ENCODE results near the gene KCNAB1. TPM values are rescaled to one million over a fixed set of nuclear protein-coding genes. Genes with fewer than 3 reads are reported as not detected.

KCNAB1 gene
- polyA plus RNA-seq, 1 donor (not counting 4 experiments of a cell fraction or from before 2014, with no cell fraction given), result 0.03 TPM

DNA sequence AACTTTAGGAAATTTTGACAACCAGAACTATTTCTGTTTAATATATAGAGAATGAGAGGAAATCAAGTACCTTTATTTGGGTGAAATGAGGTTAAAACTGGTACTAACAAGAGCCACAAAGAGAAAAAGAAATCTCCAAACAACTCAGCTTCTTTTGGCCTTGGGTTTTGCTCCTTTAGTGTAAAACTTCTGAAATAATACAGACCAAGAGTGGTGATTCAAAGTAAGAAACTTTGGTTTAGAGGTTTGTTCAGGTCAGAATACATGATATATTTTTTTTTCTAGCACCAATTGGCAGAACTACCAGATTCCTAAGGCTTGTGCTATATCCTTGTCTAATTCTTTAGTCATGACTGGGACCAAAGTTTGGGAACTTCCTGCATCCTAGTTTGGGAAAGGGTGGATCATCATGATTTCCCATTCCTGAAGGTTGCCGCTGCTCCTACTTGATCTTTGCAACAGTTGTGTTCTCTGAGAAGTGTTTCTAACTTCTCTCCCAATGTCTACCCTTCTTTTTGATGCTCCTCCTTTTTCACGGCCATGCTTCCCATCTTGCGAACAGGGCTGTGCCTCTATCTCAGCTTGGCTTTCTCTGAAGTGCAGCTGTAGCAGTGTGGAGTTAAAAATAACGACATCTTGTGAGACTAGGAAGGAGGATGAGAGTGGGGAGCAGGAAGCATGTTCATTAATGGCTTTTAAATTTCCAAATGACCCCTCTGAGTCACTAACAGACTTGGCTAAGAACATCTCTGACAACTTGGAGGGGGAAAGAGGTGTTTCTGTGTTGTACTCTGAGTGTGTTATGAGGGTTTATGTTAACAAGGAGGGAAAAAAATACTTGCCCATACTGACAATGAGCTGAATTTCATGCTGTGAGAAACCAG is 87.7 kb downstream of the KCNAB1 start:
- H2AFZ ChIP-seq (ENCODE audit: control insufficient read depth, low read length), result no peak overlapping the region
- dilution Hi-C loops (cut with MboI; ENCODE audit: extremely low pct_ligation_motif_present, low sequenced_read_pairs), result no loop called here
- TF ChIP-seq EZH2 (IDR thresholded peaks at IDR 0.05; ENCODE audit: low read length), result no peak
- H3K27ac ChIP-seq (ENCODE audit: control insufficient read depth, insufficient read depth, low read length), result no peak overlapping the region
- H3K9me1 ChIP-seq (ENCODE audit: control insufficient read depth, extremely low read depth, insufficient read depth, low read length), result no peaks in the 10 kb centered on the region
- no peak overlapping the region for H3K4me2 ChIP-seq (ENCODE audit: control insufficient read depth, extremely low read depth, insufficient read depth, low read depth, low read length)
- H3K9me3 ChIP-seq (ENCODE audit: control insufficient read depth, low read depth, low read length), result no peaks in the 10 kb centered on the region
- H3K27me3 ChIP-seq (ENCODE audit: control insufficient read depth, extremely low read depth, insufficient read depth, low read length), result no peaks in the 10 kb centered on the region
- DNase-seq (ENCODE audit: low read depth, low spot score) (no peak), FAIRE-seq (peak; percentile 53)
- H3K4me3 ChIP-seq (ENCODE audit: control insufficient read depth in 2 of 3, extremely low read depth in 1 of 3, insufficient read depth in 2 of 3, low read depth in 1 of 3, low read length in 3 of 3), result no peak overlapping the region
- no peak overlapping the region for H3K9ac ChIP-seq (ENCODE audit: control insufficient read depth, extremely low read depth, insufficient read depth, low read length)
- no peaks in the 10 kb centered on the region for H4K20me1 ChIP-seq (ENCODE audit: control insufficient read depth, extremely low read depth, insufficient read depth, low read length)
- H3K36me3 ChIP-seq (ENCODE audit: control insufficient read depth in 2 of 2, extremely low read depth in 1 of 2, insufficient read depth in 2 of 2, low read length in 2 of 2), result no peaks in the 10 kb centered on the region
- H3K4me1 ChIP-seq (ENCODE audit: control insufficient read depth, extremely low read depth, insufficient read depth, low read length), result peaks cover 13% of the 10 kb centered on the region
- no peaks in the 10 kb centered on the region for H3K79me2 ChIP-seq (ENCODE audit: control insufficient read depth, insufficient read depth, low read length)

DNA sequence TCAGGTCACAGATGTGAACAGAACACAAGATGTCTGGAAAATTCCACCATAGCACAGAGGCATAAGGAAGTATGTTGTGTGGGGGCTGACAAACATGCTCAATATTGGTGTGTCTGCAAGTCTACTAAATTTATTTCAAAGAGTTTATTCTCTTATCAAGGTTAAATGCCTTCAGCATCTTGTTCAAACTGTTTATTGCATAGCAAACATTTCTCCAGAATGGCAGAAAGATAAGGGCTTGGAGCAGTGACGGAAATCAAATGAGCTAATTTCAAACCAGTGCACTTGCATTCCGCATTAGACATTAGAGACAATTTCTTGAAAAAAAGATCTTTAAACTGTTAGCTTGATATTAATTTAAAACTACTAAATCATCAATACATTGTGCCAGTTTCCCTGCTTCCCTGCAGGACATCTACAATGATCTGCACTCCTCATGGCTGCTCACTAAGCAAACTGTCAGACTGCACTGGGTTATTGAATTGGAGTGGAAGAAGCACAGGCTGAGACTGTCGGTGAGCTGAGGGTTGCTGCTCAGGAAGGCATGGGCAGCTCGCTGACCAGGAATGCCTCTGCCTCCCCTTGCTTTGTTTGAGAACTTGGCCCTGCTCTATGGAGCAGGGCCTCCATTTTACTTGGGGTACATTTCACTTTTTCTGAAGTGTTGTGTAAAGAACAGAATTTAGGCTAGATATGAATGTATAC is 89.4 kb downstream of the KCNAB1 start:
- no peak overlapping the region for H3K4me2 ChIP-seq (ENCODE audit: control insufficient read depth, extremely low read depth, insufficient read depth, low read depth, low read length)
- H3K4me3 ChIP-seq (ENCODE audit: control insufficient read depth in 2 of 3, extremely low read depth in 1 of 3, insufficient read depth in 2 of 3, low read depth in 1 of 3, low read length in 3 of 3), result no peak overlapping the region
- TF ChIP-seq, protein P1, sequence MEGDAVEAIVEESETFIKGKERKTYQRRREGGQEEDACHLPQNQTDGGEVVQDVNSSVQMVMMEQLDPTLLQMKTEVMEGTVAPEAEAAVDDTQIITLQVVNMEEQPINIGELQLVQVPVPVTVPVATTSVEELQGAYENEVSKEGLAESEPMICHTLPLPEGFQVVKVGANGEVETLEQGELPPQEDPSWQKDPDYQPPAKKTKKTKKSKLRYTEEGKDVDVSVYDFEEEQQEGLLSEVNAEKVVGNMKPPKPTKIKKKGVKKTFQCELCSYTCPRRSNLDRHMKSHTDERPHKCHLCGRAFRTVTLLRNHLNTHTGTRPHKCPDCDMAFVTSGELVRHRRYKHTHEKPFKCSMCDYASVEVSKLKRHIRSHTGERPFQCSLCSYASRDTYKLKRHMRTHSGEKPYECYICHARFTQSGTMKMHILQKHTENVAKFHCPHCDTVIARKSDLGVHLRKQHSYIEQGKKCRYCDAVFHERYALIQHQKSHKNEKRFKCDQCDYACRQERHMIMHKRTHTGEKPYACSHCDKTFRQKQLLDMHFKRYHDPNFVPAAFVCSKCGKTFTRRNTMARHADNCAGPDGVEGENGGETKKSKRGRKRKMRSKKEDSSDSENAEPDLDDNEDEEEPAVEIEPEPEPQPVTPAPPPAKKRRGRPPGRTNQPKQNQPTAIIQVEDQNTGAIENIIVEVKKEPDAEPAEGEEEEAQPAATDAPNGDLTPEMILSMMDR (optimal IDR thresholded peaks at IDR 0.05 in 1 of 3, IDR thresholded peaks at IDR 0.05 in 1 of 3, conservative IDR thresholded peaks at IDR 0.05 in 1 of 3; ENCODE audit: extremely low read depth in 1 of 3, insufficient read depth in 2 of 3, low read length in 3 of 3), result no peak
- no peak for TF ChIP-seq EZH2 (IDR thresholded peaks at IDR 0.05; ENCODE audit: low read length)
- no peaks in the 10 kb centered on the region for H3K9me1 ChIP-seq (ENCODE audit: control insufficient read depth, extremely low read depth, insufficient read depth, low read length)
- H3K27me3 ChIP-seq (ENCODE audit: control insufficient read depth, extremely low read depth, insufficient read depth, low read length), result no peaks in the 10 kb centered on the region
- no peaks in the 10 kb centered on the region for H4K20me1 ChIP-seq (ENCODE audit: control insufficient read depth, extremely low read depth, insufficient read depth, low read length)
- H3K27ac ChIP-seq (ENCODE audit: control insufficient read depth, insufficient read depth, low read length), result no peak overlapping the region
- FAIRE-seq, result no peak
- no peak overlapping the region for H3K9ac ChIP-seq (ENCODE audit: control insufficient read depth, extremely low read depth, insufficient read depth, low read length)
- H3K9me3 ChIP-seq (ENCODE audit: control insufficient read depth, low read depth, low read length), result no peaks in the 10 kb centered on the region
- peaks cover 13% of the 10 kb centered on the region for H3K4me1 ChIP-seq (ENCODE audit: control insufficient read depth, extremely low read depth, insufficient read depth, low read length)
- dilution Hi-C loops (cut with MboI; ENCODE audit: extremely low pct_ligation_motif_present, low sequenced_read_pairs), result no loop called here
- H2AFZ ChIP-seq (ENCODE audit: control insufficient read depth, low read length), result no peak overlapping the region
- no peak for DNase-seq (ENCODE audit: low read depth, low spot score)
- H3K36me3 ChIP-seq (ENCODE audit: control insufficient read depth in 2 of 2, extremely low read depth in 1 of 2, insufficient read depth in 2 of 2, low read length in 2 of 2), result no peaks in the 10 kb centered on the region
- H3K79me2 ChIP-seq (ENCODE audit: control insufficient read depth, insufficient read depth, low read length), result no peaks in the 10 kb centered on the region

Measured in keratinocyte (primary cell).